NOMO-1 (cell line): ENCODE data around the gene PCBD1.

Experiments used
- DNase-seq, 2 experiments: peaks; one replicate each; lab custom pipeline; 2025; ENCODE audit not compliant: unreplicated experiment in 2 of 2; lab: John Stamatoyannopoulos, UW

The PCBD1 gene

GRCh38 chr10:70838270-70838805 is 50.0 kb downstream of the PCBD1 start:
- peak in 1 of 2 experiments; percentile 25 for DNase-seq

- no peak for DNase-seq
Measured at GRCh38 chr10:70837660-70838059, 50.7 kb downstream of the PCBD1 start.

GRCh38 chr10:70836319-70836718 is 52.0 kb downstream of the PCBD1 start:
- no peak for DNase-seq

GRCh38 chr10:70834441-70835151 is 53.8 kb downstream of the PCBD1 start:
- peak in 1 of 2 experiments; percentile 3 for DNase-seq

GRCh38 chr10:70834021-70834420 is 54.3 kb downstream of the PCBD1 start:
- no peak for DNase-seq

GRCh38 chr10:70833601-70834000 is 54.8 kb downstream of the PCBD1 start:
- no peak for DNase-seq
